ENCODE results near the gene LNP1.

DNA sequence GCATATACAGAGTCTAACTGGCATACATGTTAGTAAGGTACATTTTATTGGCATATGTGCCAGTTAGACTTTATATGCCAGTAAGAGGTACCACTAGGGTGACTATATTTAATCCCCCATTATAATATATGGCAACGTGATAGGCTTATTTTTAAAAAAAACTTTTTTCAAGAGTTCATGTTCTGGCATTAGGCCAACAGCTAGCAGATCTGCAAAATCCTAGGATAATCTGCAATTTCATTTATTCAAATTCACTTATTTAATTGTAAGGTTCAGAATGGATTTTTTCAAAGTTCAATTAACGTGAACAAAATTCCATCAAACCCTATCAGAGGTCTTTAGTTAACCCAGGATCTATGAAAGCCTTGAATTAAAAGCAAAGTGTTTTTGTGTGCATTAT, 34.9 kb upstream of the LNP1 start:
- TF ChIP-seq CTCF (IDR thresholded peaks at IDR 0.05), result no peak
- TF ChIP-seq POLR2A (IDR thresholded peaks at IDR 0.05), result no peak

Data from thyroid gland (tissue), 4 donors.